ENCODE data around the gene IGF2BP2.

The IGF2BP2 gene

GRCh38 chr3:185846037-185846436, 21.2 kb upstream of the IGF2BP2 start:
- H3K27ac ChIP-seq (ENCODE audit: low read length), result no peak overlapping the region
- H3K9ac ChIP-seq (ENCODE audit: low read length), result no peak overlapping the region
- no peaks in the 10 kb centered on the region for H4K20me1 ChIP-seq (ENCODE audit: insufficient read depth, low read length)
- no peaks in the 10 kb centered on the region for H3K36me3 ChIP-seq (replicated peaks; ENCODE audit: low read depth, low read length)
- no peak overlapping the region for H3K4me2 ChIP-seq (ENCODE audit: low read length)
- no peak for TF ChIP-seq EZH2phosphoT487 (IDR thresholded peaks at IDR 0.05; ENCODE audit: low read depth)
- no peak for TF ChIP-seq CTCF (IDR thresholded peaks at IDR 0.05; ENCODE audit: low read depth, low read length)
- H2AFZ ChIP-seq (ENCODE audit: low read depth, low read length), result no peak overlapping the region
- H3K27me3 ChIP-seq (ENCODE audit: low read depth, low read length), result 0 out of 2 replicates have a peak, but pooled peaks cover 7% of the 10 kb centered on the region
- H3K4me1 ChIP-seq (ENCODE audit: low read length), result no peaks in the 10 kb centered on the region
- H3K79me2 ChIP-seq (ENCODE audit: low read length), result no peaks in the 10 kb centered on the region
- H3K9me3 ChIP-seq (ENCODE audit: insufficient read depth, low read length), result no peaks in the 10 kb centered on the region
- no peak overlapping the region for H3K4me3 ChIP-seq (ENCODE audit: low read length)

GRCh38 chr3:185844051-185844450, 19.2 kb upstream of the IGF2BP2 start:
- Histone ChIP-seq H3K4me2 (ENCODE audit: low read length) (no peak overlapping the region), H4K20me1 (ENCODE audit: insufficient read depth, low read length) (no peaks in the 10 kb centered on the region), H3K4me1 (ENCODE audit: low read length) (no peaks in the 10 kb centered on the region), H3K79me2 (ENCODE audit: low read length) (no peaks in the 10 kb centered on the region), H2AFZ (ENCODE audit: low read depth, low read length) (no peak overlapping the region), H3K4me3 (ENCODE audit: low read length) (no peak overlapping the region), H3K36me3 (replicated peaks; ENCODE audit: low read depth, low read length) (no peaks in the 10 kb centered on the region), H3K27me3 (ENCODE audit: low read depth, low read length) (0 out of 2 replicates have a peak, but pooled peaks cover 7% of the 10 kb centered on the region), H3K27ac (ENCODE audit: low read length) (no peak overlapping the region), H3K9ac (ENCODE audit: low read length) (no peak overlapping the region), H3K9me3 (ENCODE audit: insufficient read depth, low read length) (no peaks in the 10 kb centered on the region)
- TF ChIP-seq EZH2phosphoT487 (IDR thresholded peaks at IDR 0.05; ENCODE audit: low read depth), result no peak
- TF ChIP-seq CTCF (IDR thresholded peaks at IDR 0.05; ENCODE audit: low read depth, low read length), result no peak

- no peak for TF ChIP-seq CTCF (IDR thresholded peaks at IDR 0.05; ENCODE audit: low read depth, low read length)
- no peak for TF ChIP-seq EZH2phosphoT487 (IDR thresholded peaks at IDR 0.05; ENCODE audit: low read depth)
- H3K27me3 ChIP-seq (ENCODE audit: low read depth, low read length), result 0 out of 2 replicates have a peak, but pooled peaks cover 7% of the 10 kb centered on the region
- no peak overlapping the region for H3K4me3 ChIP-seq (ENCODE audit: low read length)
- no peak overlapping the region for H3K9ac ChIP-seq (ENCODE audit: low read length)
- no peaks in the 10 kb centered on the region for H3K79me2 ChIP-seq (ENCODE audit: low read length)
- H3K4me2 ChIP-seq (ENCODE audit: low read length), result no peak overlapping the region
- no peaks in the 10 kb centered on the region for H3K36me3 ChIP-seq (replicated peaks; ENCODE audit: low read depth, low read length)
- no peak overlapping the region for H3K27ac ChIP-seq (ENCODE audit: low read length)
- no peaks in the 10 kb centered on the region for H3K9me3 ChIP-seq (ENCODE audit: insufficient read depth, low read length)
- no peak overlapping the region for H2AFZ ChIP-seq (ENCODE audit: low read depth, low read length)
- H4K20me1 ChIP-seq (ENCODE audit: insufficient read depth, low read length), result no peaks in the 10 kb centered on the region
- H3K4me1 ChIP-seq (ENCODE audit: low read length), result no peaks in the 10 kb centered on the region
These were observed 18.8 kb upstream of the IGF2BP2 start for GRCh38 chr3:185843635-185844034.

- Histone ChIP-seq H3K9me3 (ENCODE audit: insufficient read depth, low read length) (no peaks in the 10 kb centered on the region), H3K27me3 (ENCODE audit: low read depth, low read length) (0 out of 2 replicates have a peak, but pooled peaks cover 7% of the 10 kb centered on the region), H3K27ac (ENCODE audit: low read length) (no peak overlapping the region), H3K4me2 (ENCODE audit: low read length) (no peak overlapping the region), H3K4me3 (ENCODE audit: low read length) (no peak overlapping the region), H3K4me1 (ENCODE audit: low read length) (no peaks in the 10 kb centered on the region), H2AFZ (ENCODE audit: low read depth, low read length) (no peak overlapping the region), H3K79me2 (ENCODE audit: low read length) (no peaks in the 10 kb centered on the region), H4K20me1 (ENCODE audit: insufficient read depth, low read length) (no peaks in the 10 kb centered on the region), H3K9ac (ENCODE audit: low read length) (no peak overlapping the region), H3K36me3 (replicated peaks; ENCODE audit: low read depth, low read length) (no peaks in the 10 kb centered on the region)
- TF ChIP-seq EZH2phosphoT487 (IDR thresholded peaks at IDR 0.05; ENCODE audit: low read depth), result no peak
- no peak for TF ChIP-seq CTCF (IDR thresholded peaks at IDR 0.05; ENCODE audit: low read depth, low read length)
These were observed 18.3 kb upstream of the IGF2BP2 start for GRCh38 chr3:185843126-185843525.

Data from OCI-LY3 (cell line).